Calu3 (cell line): ENCODE data around the gene TRIM47. TPM values are rescaled to one million over a fixed set of nuclear protein-coding genes. Genes with fewer than 3 reads are reported as not detected.
"Not testable (repeated sequence)": the region's sequence is repeated elsewhere in the genome, so short reads cannot be mapped to it uniquely, and the experiment has no call there.

Experiments
- BruUV-seq: library from RNA; stranded (reverse); fragments of 400-500 nt; replicated peaks from 2 replicates; lab custom pipeline; 2021; lab: Mats Ljungman, UMichigan
- CTCF ChIA-PET: fragments of 300-600 bp; sonication (Branson Sonifier 250); formaldehyde crosslinking; loops from one replicate; lab custom pipeline; 2022; ENCODE audit warnings: antibody characterized with exemption; lab: Charles Lee
- DNase-seq: peaks from one replicate; pipeline ENCODE4 v3.0.0; 2022
- H3K27ac Mint-ChIP-seq: one replicate; pipeline ENCODE4 v1.8.0; 2022; ENCODE audit warnings: mixed read lengths; ENCODE audit not compliant: unreplicated experiment
- H3K27me3 Mint-ChIP-seq: one replicate; pipeline ENCODE4 v1.8.0; 2022; ENCODE audit warnings: mixed read lengths; ENCODE audit not compliant: unreplicated experiment
- H3K36me3 Mint-ChIP-seq: one replicate; pipeline ENCODE4 v1.8.0; 2022; ENCODE audit warnings: mild to moderate bottlenecking, moderate library complexity, mixed read lengths; ENCODE audit not compliant: insufficient read depth, unreplicated experiment
- H3K4me1 Mint-ChIP-seq: one replicate; pipeline ENCODE4 v1.8.0; 2022; ENCODE audit warnings: mild to moderate bottlenecking, low read depth, mixed read lengths; ENCODE audit not compliant: unreplicated experiment
- H3K4me3 Mint-ChIP-seq: one replicate; pipeline ENCODE4 v1.8.0; 2022; ENCODE audit warnings: mild to moderate bottlenecking, low read depth, moderate library complexity, mixed read lengths; ENCODE audit not compliant: unreplicated experiment
- H3K9me3 Mint-ChIP-seq: one replicate; pipeline ENCODE4 v1.8.0; 2022; ENCODE audit warnings: low read depth, mixed read lengths; ENCODE audit not compliant: unreplicated experiment
- intact Hi-C: fragments of 100-400 bp; cut with micrococcal nuclease; formaldehyde crosslinking; loops from one replicate; pipeline ENCODE4 v1.10.0; 2022; ENCODE audit not compliant: unreplicated experiment
- total RNA-seq: library from RNA; stranded (reverse); gene quantifications from 2 replicates; pipeline ENCODE4 v1.2.3, GENCODE V29; 2022
- TF ChIP-seq, protein P1 (sequence below): fragments of 200-600 bp; IDR thresholded peaks from one replicate; pipeline ENCODE4 v1.8.0; 2022; ENCODE audit warnings: antibody characterized with exemption; ENCODE audit not compliant: unreplicated experiment

TRIM47 gene
- total RNA-seq, 1 experiment from 2014 or later = 54.1 TPM

DNA sequence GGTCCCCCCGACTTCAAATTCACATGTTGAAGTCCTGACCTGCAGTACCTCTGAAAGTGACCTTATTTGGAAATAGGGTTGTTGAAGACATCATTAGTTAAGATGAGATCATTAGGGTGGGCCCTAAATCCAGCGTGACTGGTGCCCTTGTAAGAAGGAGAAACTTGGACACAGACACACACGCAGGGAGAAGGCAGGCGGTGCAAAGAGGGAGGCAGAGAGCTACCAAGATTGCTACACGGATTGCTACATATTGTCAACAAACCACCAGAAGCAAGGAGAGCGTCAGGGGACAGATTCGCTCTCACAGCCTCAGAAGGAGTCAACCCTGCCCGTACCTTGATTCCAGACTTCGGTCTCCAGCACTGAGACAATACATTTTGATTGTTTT lies 16.5 kb downstream of the TRIM47 start:
- no peak overlapping the region for H3K4me3 Mint-ChIP-seq
- H3K4me1 Mint-ChIP-seq = no peaks in the 10 kb centered on the region
- H3K27ac Mint-ChIP-seq = no peak overlapping the region
- H3K9me3 Mint-ChIP-seq = no peaks in the 10 kb centered on the region
- intact Hi-C loops = no loop called here
- CTCF ChIA-PET = interaction anchor here (0.6 to 1.6 kb wide), 3 partner anchors 11 to 56 kb away, joined by 3 to 5 read pairs (median 5); no protein-coding TSS in a partner anchor
- DNase-seq = no peak
- no TSS peak for BruUV-seq
- H3K27me3 Mint-ChIP-seq = no peaks in the 10 kb centered on the region
- H3K36me3 Mint-ChIP-seq = peaks cover 4% of the 10 kb centered on the region
- TF ChIP-seq, protein P1, sequence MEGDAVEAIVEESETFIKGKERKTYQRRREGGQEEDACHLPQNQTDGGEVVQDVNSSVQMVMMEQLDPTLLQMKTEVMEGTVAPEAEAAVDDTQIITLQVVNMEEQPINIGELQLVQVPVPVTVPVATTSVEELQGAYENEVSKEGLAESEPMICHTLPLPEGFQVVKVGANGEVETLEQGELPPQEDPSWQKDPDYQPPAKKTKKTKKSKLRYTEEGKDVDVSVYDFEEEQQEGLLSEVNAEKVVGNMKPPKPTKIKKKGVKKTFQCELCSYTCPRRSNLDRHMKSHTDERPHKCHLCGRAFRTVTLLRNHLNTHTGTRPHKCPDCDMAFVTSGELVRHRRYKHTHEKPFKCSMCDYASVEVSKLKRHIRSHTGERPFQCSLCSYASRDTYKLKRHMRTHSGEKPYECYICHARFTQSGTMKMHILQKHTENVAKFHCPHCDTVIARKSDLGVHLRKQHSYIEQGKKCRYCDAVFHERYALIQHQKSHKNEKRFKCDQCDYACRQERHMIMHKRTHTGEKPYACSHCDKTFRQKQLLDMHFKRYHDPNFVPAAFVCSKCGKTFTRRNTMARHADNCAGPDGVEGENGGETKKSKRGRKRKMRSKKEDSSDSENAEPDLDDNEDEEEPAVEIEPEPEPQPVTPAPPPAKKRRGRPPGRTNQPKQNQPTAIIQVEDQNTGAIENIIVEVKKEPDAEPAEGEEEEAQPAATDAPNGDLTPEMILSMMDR = no peak

DNA sequence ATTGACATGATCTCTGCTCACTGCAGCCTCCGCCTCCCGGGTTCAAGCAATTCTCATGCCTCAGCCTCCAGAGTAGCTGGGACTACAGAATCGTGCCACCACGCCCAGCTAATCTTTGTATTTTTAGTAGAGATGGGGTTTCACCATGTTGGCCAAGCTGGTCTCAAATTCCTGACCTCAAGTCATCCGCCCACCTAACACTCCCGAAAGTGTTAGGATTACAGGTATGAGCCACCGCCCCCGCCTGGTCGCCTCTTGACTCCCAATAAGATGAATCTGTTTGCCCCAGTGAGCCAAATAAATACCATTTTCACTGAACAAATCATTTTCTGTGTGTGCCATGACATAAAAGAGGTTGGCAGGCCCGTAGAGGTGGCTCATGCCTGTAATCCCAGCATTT lies 19.0 kb downstream of the TRIM47 start:
- H3K4me3 Mint-ChIP-seq, DNase-seq, H3K27ac Mint-ChIP-seq, H3K27me3 Mint-ChIP-seq, BruUV-seq, intact Hi-C loops, CTCF ChIA-PET, H3K9me3 Mint-ChIP-seq, H3K36me3 Mint-ChIP-seq, H3K4me1 Mint-ChIP-seq: not testable (repeated sequence)

- CTCF ChIA-PET = interaction anchor here (0.8 to 3.2 kb wide), 7 partner anchors 11 to 78 kb away, joined by 3 to 46 read pairs (median 5); partner anchors contain the start of genes MRPL38, TRIM47, TRIM65 and UNC13D
- peak; percentile 25 for DNase-seq
- TF ChIP-seq, protein P1 = no peak
- peaks cover 8% of the 10 kb centered on the region for H3K4me1 Mint-ChIP-seq
- intact Hi-C loops = no loop called here
- peaks cover 22% of the 10 kb centered on the region for H3K36me3 Mint-ChIP-seq
- no peak overlapping the region for H3K27ac Mint-ChIP-seq
- BruUV-seq = no TSS peak
- H3K4me3 Mint-ChIP-seq = no peak overlapping the region
- no peaks in the 10 kb centered on the region for H3K27me3 Mint-ChIP-seq
- H3K9me3 Mint-ChIP-seq = no peaks in the 10 kb centered on the region
Measured at GRCh38 chr17:75856062-75856756, 22.2 kb downstream of the TRIM47 start.

DNA sequence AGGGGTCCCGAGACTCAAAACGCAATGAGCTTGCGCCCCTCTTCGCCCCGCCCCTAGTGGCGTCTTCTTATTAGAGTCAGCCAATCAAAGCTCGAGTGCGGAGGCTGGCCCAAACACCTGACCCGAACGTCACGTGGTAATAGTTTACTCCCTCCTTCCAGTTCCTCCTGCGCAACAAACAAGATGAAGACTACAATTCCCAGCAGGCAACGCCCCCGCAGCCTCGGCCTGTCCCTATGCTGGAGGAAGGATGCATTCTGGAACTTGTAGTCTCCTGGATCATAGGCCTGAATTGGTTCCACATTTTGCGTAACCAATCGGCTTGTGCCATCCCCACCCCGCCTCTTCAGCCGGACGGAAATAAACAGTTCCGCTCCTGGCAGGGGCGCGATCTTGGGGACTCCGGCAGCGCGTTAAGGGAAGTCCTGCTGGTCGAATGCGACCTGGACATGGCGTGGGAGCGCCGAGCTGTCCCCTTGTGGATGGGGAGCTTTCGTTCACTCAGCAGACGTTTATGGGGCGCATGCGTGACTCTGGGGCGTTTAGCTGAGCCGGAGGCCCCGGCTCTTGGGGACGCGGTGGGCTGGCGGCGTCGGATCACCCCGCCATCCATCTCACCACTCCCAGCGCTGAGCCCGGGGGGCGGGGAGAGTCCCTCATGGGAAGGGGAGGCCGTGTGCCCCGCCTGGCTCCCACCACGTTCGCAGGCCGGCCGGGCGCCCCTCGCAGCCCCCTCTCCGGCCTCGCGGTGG lies 22.9 kb downstream of the TRIM47 start, which contains the start of gene WBP2:
Gene WBP2 (minus strand): TSS at position 26 of the 752 bp plus-strand sequence. CDS start 38 bp downstream, outside the sequence.
- DNase-seq = peak; percentile 95
- H3K27me3 Mint-ChIP-seq = no peaks in the 10 kb centered on the region
- H3K4me3 Mint-ChIP-seq = no peak within 1 kb of the TSS
- TF ChIP-seq, protein P1 = no peak
- H3K4me1 Mint-ChIP-seq = peaks cover 8% of the 10 kb centered on the region
- CTCF ChIA-PET = interaction anchor here (0.5 to 3.2 kb wide), 18 partner anchors 10 to 408 kb away, joined by 3 to 46 read pairs (median 5); partner anchors contain the start of genes SMIM5, TRIM47, TRIM65 and UNC13D
- H3K9me3 Mint-ChIP-seq = no peaks in the 10 kb centered on the region
- BruUV-seq = TSS peak; percentile 84
- intact Hi-C loops = no loop called here
- H3K36me3 Mint-ChIP-seq = peaks cover 30% of the 10 kb centered on the region
- no peak within 1 kb of the TSS for H3K27ac Mint-ChIP-seq
